ENCODE data around the gene C2CD4B.

The C2CD4B gene, protein sequence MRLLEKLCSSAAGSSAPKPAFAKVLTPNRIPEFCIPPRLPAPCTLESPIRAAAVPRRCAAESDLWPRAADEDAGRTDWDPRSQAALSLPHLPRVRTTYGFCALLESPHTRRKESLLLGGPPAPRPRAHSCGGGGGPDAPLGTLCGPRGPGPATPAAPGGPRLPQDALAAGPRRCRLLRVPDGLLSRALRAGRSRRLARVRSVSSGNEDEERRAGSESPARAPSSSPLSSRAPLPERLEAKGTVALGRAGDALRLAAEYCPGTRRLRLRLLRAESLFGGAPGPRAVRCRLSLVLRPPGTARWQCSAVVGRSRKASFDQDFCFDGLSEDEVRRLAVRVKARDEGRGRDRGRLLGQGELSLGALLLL

DNA sequence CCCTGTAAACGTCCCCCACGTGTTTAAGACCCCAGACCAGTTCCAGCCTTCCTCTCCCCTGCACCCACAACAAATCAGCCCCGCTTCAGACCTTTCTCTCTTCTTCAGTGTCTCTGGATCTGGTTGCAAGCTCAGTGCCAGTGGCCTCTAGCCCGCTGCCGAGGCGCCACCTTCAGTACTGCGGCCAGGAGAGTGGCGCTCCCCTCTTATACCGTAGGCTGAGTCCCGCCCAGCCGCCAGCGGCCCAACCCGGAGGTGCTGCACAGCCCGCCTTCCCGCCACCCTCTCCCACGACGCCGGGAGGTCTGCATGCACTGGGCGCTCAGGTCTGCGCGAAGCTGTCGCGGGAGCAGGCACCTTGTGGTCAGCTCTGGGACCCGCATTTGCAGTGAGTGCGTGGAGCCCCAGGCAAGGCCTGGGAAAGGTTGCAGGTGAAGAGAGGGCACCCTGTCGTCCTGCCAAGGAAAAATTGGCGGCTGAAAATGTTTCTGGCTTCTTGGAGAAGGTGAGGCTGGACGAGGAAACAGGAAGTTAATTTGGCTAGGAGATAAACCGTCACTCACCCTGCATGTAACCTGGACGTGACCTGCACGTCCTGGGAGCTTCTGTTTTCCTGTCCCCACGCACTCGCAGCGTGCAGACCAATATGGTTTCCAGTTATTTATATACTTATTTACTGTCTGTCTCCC, at the start of gene C2CD4B:
Gene C2CD4B (minus strand): TSS at position 182 of the 689 bp plus-strand sequence. CDS start 301 bp downstream, outside the sequence.
- no peak for DNase-seq (ENCODE audit: low read depth)

DNA sequence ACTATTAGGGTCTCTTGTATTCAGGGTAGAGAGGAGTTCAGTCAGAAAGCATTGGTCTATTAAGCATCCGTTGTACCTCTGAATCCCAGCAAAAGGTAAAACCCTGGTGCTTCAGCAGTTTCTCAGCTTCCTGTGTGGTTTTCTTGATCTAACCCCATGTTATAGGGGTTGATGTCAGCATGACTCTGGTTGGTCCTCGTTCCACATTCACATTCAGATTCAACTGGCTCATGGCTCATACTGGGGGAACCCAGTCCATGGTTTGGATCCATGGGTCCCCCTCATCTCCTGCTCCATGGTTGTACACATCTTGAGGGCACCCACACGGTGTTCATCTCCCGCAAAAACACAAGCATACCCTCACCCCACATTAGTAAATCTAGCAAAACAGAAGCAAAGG, 47.7 kb upstream of the C2CD4B start:
- DNase-seq (ENCODE audit: low read depth), result no peak

DNA sequence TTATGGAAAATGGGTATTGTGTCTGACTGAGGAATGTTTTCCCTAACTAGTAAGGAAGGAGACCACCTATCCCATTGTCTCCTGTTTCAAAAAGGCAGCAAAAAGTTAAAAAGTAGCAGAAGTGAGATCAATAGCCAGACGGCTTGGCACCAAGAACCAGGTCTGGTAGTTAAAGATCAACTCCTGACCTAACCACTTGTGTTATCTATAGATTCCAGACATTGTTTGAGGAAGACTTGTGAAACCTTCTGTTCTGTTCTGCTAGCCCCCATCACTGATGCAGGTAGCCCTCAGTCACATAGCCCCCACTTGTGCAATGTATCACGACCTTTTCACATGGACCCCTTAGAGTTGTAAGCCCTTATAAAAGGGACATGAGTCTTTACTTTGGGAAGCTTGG, 46.3 kb upstream of the C2CD4B start:
- no peak for DNase-seq (ENCODE audit: low read depth)

DNA sequence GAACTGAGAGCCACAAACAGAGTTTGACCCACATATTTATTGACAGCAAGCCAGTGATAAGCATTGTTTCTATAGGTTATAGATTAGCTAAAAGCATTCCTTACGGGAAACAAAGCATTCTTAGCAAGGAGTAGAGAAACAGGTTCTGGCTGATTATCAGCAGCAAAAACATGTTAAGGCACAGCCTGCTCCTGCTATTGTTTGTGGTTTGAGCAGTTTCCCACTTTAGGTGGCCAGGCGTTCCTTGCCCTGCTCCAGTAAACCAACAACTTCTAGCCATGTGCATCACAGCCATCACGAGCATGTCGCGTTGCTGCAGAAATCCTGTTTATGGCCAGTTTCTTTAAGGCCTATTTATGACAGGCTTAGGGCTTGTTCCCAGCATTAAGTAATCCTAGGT, 44.7 kb upstream of the C2CD4B start:
- no peak for DNase-seq (ENCODE audit: low read depth)

DNA sequence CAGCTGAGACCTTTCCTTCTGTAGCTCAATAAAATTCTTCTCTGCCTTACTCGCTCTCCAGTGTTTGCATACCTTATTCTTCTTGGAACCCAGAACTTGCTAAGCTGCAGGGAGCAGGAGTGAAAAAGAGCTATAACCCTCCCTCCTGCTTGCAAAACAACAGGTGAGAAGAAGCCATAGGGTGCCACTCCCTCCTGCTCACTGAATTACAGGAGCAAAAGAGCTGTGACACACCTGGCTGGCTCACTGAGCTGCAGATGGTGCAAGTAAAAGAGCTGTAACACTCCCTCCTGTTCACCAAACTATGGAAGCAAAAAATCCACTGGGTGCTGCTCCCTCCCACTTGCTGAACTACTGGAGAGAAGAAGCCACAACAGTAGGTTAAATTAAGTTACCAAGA, 44.2 kb upstream of the C2CD4B start:
- no peak for DNase-seq (ENCODE audit: low read depth)

DNA sequence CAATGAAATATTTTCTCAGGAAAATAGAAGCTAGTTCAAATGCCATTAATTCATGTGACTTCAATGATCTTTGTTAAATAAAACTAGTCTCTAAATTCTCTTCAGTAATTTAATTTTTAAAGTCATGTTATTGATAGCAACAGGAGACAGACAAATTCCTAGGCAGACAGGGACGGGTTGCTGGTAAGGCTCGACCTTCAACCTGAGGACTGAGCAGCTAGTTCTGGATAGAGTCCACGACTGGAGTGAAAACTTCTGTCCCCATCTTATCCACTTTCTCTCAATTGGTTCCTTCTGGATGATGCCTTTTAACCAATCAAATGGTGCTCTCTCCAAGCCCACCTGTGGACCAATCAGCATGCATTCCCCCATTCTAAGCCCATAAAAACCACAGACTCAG, 43.8 kb upstream of the C2CD4B start:
- DNase-seq (ENCODE audit: low read depth), result no peak

DNA sequence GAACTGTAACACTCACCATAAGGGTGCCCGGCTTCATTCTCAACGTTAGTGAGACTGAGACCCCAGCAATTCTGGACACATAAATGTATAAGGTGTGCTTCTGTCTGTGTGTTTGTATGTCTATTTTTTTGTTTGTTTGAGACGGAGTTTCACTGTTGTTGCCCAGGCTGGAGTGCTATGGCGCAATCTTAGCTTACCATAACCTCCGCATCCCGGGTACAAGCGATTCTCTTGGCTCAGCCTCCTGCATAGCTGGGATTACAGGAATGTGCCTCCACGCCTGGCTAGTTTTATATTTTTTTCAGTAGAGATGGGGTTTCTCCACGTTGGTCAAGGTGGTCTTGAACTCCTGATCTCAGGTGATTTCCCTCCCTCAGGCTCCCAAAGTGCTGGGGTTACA, 43.3 kb upstream of the C2CD4B start:
- no peak for DNase-seq (ENCODE audit: low read depth)

DNA sequence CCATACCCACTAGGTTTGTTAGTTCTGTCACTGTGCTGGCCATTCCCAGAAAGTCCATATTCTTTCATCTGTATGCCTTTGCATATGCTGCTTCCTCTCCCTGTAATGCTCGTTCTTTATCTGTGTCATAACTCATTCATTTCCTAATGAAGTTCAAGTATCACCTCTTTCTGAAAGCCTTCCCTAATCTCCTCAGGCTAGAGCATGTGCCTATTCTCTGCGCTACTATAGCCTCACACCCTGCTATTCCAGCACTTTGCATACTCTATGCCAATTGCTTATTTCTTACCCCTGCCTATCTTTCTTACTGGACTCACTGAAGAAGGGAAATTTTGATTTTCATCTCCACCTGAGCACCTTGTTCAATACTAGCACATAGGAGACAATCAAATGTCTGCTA, 25.6 kb upstream of the C2CD4B start:
- DNase-seq (ENCODE audit: low read depth), result no peak

DNA sequence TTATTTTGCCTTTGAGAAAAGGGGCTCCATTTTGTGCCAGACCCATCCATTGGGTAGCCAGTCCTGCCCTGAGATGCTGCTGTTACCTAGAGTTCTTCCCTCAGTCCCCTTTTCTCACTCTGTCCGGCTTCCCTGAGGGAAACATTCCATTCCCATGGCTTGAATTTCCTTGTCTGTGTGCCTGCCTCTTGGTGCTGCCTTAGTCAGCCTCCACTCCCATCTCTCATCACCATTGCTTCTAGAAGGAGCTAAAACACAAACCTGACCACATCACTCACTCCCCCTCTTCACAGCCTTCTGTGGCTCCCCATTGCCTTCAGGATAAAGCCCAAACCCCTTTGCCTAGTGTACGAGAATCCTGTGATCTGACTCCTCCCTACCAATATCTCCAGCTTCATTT, 25.2 kb upstream of the C2CD4B start:
- DNase-seq (ENCODE audit: low read depth), result no peak

DNA sequence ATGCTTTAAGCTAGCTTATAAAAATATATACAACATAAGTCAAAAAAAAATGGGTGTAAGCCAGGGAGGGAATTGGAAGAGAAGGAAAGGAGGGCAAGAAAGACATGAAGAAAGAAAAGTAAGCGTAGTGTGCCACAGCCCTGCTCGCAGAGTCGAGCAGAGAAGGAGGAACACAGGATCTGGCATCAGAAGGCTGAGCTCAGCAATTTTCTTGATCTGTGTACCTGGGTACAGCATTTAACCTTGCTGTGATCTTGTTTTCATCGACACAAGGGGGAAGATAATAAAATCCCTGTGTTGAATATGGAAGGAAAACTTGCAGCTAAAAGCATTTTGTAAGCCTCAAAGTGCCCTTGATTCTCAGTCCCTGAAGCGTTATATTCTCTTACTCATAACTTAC, 23.7 kb upstream of the C2CD4B start:
- DNase-seq (ENCODE audit: low read depth), result no peak

DNA sequence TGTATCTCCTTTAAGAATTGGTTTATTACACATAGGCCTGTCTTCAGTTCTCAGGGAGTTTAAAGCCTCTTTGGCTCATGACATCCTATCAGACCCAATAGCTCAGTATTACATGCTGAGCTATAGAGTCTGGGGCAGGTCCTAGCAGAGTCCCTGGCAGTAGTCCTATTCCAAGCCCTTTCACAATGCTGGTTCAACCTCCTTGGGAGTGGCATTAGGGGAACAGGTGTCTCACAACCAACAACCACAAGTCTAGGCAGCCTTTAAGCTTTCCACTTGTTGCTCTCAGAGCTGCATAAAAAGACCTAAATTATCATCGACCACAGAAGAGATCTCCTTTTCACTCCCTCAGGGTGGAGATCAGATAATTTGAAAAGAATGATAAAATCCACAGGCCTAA, 22.8 kb upstream of the C2CD4B start:
- no peak for DNase-seq (ENCODE audit: low read depth)

DNA sequence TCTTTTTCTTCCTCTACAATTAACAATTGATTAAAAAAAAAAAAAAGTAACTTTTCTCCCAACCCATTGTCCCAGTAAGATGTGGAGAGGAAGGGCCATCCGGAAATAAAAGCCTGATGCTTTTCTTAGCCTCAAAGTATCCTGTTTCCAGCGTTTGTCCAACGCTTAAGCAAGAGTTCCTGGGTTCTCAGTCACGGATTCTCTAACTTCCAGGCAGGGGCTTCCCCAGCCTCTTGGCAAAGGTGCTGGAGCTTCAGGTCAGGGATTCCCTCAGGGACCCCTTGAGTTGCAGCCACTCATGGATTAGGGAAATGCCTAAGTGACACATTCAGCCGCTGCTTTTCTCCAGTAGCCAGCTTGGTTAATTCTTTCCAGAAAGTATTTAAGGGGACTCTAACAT, 22.3 kb upstream of the C2CD4B start:
- DNase-seq (ENCODE audit: low read depth), result no peak

DNA sequence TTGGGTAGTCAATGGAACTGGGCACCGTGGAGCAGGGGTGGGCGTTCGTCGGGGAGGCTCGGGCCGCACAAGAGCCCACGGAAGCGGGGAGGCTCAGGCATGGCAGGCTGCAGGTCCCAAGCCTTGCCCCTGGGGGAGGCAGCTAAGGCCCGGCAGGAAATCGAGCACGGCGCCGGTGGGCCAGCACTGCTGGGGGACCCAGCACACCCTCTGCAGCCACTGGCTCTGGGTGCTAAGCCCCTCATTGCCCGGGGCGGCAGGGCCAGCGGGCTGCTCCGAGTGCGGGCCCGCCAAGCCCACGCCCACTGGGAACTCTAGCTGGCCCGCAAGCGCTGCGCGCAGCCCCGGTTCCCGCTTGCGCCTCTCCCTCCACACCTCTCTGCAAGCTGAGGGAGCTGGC, 21.5 kb upstream of the C2CD4B start:
- no peak for DNase-seq (ENCODE audit: low read depth)

DNA sequence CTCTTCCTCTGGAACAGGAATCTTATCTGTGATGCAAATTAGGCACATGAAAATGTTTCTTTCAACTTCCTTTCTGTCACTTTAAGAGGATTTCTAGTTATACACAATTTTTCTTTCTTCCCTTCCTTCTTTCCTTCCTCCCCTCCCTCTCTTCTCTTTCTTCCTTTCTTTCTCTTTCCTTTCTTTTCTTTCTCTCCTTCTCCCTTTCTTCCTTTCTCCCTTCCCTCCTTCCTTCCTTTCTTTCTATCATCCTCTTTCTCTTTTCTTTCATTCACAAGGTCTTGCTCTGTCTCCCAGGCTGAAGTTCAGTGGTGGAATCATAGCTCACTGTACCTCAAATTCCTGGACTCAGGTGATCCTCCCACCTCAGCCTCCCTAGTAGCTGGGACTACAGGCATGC, 18.0 kb upstream of the C2CD4B start:
- DNase-seq (ENCODE audit: low read depth), result no peak

DNA sequence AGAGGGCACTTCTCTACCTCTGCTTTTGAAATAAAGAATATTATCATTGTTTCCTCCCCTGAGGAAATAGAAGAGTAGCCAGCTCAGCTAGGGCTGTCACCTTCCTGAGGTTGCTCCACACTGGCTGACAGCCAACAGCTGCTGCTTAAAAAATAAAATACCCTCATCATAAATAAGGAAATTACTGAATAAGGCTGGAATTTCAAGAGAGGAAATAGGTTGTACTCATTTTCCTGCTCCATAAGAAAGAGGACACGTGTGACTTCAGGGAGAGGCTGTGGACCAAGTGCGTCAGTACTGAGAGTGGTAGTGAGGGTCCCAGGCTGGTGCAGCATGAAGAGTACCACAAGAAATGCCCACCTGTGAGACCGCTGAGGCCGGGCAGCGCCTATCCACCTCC, 8.1 kb upstream of the C2CD4B start:
- DNase-seq (ENCODE audit: low read depth), result no peak

DNA sequence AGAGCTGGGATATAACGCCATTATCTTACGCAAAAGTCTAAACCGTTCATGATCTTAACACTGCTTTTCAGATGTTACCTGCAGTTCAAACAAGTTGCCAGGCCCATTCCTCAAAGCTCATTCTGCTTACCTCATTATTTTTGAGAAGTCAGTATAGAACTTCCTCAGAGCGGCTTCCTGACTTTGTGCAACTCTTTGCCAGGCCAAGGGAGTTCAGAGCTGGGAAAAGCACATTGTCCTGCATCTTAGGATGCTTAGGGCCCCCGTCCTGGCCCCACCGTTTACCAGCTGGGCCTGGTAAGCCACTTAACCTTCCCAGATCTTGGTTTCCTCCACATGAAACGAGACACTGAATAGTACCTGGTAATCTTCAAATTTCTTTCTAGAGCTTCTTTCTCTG, 6.8 kb upstream of the C2CD4B start:
- DNase-seq (ENCODE audit: low read depth), result no peak

DNA sequence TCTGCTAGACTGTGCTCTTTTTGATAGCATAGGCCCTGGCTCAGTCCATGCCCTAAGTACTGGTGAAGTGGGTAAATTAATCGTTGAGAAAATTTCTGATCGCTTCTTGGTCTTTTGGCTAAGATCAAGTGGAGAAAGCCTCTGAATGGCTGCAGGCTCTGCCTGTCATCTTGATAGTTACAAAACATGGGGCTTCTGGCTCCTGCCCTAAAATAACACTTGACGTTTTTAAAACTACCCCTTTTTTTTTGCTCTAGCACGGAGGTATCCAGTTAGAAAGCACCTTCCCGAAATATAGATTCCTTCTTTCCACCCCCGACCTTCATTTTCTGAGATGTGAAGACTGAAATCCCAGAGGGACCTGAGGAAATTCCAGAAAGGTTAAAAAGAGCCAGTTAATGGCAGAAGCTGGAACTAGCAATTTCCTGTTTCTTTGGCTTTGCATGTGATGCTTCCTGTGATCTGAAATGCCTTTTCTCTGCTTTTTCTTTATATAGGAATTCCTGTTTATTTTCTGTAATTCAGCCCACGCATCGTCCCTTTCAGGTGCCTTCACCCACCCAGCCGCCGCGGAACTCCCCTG, 799 bp upstream of the C2CD4B start:
- no peak for DNase-seq (ENCODE audit: low read depth)

DNA sequence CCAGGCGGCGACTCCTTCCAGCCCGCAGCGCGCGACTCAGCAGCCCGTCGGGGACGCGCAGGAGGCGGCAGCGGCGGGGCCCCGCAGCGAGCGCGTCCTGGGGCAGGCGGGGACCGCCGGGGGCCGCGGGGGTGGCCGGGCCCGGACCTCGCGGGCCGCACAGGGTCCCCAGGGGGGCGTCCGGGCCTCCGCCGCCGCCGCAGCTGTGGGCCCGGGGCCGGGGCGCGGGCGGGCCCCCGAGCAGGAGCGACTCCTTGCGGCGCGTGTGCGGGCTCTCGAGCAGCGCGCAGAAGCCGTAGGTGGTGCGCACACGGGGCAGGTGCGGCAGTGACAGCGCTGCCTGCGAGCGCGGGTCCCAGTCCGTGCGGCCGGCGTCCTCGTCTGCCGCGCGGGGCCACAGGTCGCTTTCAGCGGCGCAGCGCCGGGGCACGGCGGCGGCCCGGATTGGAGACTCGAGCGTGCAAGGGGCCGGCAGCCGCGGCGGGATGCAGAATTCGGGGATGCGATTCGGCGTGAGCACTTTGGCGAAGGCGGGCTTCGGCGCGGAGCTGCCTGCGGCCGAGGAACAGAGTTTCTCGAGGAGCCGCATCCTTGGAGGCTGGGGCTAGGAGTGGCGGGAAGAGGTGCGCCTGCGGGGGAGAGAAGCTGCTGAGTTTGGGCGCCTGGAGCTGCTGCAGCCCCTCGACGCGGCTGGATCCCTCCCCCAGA, 535 bp downstream of the C2CD4B start:
- no peak for DNase-seq (ENCODE audit: low read depth)

DNA sequence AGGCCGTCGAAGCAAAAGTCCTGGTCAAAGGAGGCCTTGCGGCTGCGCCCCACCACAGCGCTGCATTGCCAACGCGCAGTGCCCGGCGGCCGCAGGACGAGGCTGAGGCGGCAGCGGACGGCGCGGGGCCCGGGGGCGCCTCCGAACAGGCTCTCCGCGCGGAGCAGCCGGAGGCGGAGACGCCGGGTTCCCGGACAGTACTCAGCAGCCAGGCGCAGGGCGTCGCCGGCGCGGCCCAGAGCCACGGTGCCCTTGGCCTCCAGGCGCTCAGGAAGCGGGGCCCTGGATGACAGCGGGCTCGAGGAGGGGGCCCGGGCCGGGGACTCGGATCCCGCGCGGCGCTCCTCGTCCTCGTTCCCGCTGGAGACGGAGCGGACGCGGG, 1.1 kb downstream of the C2CD4B start:
- no peak for DNase-seq (ENCODE audit: low read depth)

DNA sequence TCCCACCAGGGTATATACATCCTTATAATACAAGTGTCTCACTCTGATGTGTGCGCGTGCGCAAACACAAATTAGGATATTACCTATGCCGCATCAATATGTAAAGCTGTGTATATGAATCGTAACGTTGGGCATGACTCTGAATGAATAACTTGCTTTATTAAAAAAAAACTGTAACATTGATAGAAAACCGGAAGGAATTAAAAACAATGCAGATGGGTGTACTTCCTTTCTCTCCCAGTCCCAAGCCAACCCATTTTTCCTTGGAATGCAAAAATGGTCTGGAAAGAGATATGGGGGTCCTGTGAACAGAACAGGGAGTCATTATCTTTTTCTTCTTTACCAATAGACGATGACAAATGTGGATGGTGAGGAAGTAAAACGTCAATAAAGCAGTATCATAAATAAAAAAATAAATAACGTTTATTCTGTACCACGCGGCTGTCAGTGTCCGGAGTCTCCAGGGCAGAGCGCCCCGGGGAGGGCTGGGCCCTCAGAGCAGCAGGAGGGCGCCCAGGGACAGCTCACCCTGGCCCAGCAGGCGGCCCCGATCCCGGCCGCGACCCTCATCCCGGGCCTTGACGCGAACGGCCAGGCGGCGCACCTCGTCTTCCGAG, 1.6 kb downstream of the C2CD4B start:
- DNase-seq (ENCODE audit: low read depth), result no peak

DNA sequence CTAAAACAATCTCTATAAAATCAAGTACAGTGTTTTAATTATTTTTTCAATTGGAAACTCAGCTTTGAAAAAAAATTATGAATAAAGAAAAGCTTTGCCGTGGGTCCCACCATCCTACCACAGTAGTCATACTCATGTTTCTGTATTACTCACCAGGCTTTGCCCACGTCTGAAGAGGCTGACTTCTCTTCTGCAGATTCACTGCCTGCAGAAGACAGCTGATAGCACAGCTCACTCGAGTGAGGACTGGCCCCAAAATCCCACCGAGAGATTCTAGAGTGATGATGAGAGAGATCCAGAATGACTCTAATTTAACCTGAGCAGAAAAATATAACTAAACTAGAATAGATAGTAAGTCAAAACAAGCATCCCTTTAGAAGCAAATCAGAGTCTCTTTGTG, 11.9 kb downstream of the C2CD4B start:
- no peak for DNase-seq (ENCODE audit: low read depth)

DNA sequence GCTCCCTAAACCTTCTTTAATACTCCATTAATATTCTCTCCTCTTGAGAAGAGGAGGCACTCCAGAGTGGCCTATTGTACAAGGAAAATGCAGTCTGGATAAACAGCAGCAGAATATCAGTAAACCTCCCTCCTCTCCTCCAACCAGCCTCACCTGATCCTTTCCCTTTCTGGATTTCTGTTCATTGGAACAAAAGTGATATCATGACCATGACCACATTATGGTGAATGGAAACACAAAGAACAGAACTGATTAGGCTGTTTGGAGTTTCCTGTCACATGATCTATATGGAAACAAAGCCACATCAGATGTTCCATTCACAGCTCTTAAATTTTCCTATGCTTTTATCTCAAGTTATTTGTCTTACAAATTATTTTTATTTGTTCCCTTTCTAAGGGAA, 14.6 kb downstream of the C2CD4B start:
- DNase-seq (ENCODE audit: low read depth), result no peak

DNA sequence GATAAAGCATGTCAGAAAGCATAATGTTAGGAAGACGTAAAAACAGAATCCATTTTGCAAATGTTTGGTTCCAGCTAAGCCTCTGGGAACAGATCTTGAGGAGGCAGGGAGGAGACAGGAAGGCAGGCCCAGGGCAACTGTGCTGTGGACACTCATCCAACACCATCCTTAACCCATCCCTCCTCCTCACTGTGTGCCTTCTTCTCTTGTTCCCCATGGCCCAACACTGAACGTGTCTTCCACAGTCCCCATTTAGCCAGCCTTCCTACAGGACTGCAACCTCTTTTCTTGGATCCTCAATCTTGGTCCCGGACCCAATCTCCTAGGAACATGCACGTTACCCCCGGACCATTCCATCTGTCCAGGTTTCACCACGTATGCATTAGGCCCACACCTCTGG, 15.4 kb downstream of the C2CD4B start:
- no peak for DNase-seq (ENCODE audit: low read depth)

All from T-helper 22 cell (primary cell).